Transverse colon (tissue), 4 donors: ENCODE data around the gene EZH1.

ENCODE experiments used
- CTCF ChIP-seq, 5 experiments: fragments of 200-600 bp in 3 of 5; fragments of 450-650 bp in 2 of 5; sonication (generic) in 3 of 5; IDR thresholded peaks; 1 replicate in 2 of 5; 2 replicates in 3 of 5; pipeline ENCODE4 v1.5.1; 2016 to 2017; ENCODE audit warnings: antibody characterized with exemption in 5 of 5, inconsistent platforms in 3 of 5, mild to moderate bottlenecking in 2 of 5, moderate library complexity in 1 of 5
- POLR2AphosphoS5 ChIP-seq, 3 donors: sonication (generic); formaldehyde crosslinking; IDR thresholded peaks; one replicate each; pipeline ENCODE4 v1.6.1; 2016; ENCODE audit warnings: antibody characterized with exemption in 3 of 3

GRCh38 chr17:42792545-42792944, 47.7 kb upstream of the EZH1 start:
- TF ChIP-seq CTCF (IDR thresholded peaks at IDR 0.05) = no peak
- no peak for TF ChIP-seq POLR2AphosphoS5 (IDR thresholded peaks at IDR 0.05)
